Measurements from ENCODE around the gene EDEM1. TPM values are rescaled to one million over a fixed set of nuclear protein-coding genes. Genes with fewer than 3 reads are reported as not detected.

Gene EDEM1
- total RNA-seq, 1 donor from 2014 or later: 88.6 TPM

DNA sequence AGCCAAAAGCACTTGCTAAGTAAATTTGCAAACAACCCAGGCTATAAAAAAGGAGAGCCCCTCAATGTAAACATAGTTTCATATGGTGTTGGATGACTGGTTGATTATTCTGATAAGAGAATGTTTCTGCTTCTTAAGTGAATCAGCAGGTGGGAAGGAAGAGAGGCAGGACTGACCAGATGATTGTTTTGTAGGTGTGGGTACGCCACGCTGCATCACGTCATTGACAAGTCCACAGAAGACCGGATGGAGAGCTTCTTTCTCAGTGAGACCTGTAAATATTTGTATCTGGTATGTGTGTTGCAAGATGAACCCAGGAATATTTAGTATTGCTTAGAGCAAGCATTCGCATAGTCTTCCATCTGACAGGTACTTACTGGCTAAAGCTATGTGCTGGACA lies 23.4 kb downstream of the EDEM1 start:
- TF ChIP-seq, protein P1, sequence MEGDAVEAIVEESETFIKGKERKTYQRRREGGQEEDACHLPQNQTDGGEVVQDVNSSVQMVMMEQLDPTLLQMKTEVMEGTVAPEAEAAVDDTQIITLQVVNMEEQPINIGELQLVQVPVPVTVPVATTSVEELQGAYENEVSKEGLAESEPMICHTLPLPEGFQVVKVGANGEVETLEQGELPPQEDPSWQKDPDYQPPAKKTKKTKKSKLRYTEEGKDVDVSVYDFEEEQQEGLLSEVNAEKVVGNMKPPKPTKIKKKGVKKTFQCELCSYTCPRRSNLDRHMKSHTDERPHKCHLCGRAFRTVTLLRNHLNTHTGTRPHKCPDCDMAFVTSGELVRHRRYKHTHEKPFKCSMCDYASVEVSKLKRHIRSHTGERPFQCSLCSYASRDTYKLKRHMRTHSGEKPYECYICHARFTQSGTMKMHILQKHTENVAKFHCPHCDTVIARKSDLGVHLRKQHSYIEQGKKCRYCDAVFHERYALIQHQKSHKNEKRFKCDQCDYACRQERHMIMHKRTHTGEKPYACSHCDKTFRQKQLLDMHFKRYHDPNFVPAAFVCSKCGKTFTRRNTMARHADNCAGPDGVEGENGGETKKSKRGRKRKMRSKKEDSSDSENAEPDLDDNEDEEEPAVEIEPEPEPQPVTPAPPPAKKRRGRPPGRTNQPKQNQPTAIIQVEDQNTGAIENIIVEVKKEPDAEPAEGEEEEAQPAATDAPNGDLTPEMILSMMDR (IDR thresholded peaks at IDR 0.05): no peak
- Histone ChIP-seq H3K27me3 (no peaks in the 10 kb centered on the region), H3K27ac (no peak overlapping the region), H3K4me1 (no peaks in the 10 kb centered on the region), H3K9me3 (no peaks in the 10 kb centered on the region), H3K4me3 (no peak overlapping the region), H3K36me3 (peaks cover 100% of the 10 kb centered on the region)
- no peak for DNase-seq
- ATAC-seq: no peak
- intact Hi-C loops (cut with DNase I): no loop called here

DNA sequence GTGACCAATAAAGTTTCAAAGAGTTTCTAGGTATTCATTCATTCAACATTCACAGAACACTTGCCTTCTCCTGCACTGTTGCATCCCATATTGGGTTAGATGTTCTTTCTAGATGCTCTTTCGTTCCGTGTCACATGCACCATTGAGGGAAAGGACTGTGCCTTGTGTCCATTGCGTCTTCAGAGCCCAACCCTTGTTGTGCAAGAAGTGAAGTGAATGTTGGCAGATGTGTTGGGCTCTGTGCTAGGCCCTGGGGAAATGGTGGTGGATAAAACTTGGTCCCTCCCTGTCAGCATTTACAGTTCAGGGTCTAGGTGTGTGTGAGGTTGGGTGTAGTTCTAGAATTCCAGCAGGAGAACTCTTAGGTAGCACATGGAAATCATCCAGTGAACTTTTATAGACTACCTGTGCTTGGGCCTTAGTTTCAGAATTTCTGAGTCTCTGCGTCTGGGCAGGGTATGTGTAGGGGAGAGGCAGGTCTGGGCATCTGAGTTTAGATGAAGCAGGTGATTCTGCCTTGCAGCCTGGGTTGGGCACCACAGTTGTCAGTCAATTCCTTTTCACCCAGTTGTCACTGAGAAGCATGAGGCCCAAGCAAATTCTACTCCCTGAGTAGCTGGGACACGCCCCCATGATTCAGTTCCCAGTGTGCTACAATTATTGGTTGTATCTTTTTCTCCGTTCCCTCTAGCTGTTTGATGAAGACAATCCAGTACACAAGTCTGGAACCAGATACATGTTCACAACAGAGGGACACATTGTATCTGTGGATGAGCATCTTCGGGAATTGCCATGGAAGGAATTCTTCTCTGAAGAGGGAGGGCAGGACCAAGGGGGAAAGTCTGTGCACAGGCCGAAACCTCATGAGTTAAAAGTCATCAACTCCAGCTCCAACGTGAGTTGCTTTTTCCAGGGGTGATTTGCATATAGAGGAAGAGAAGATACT lies 25.4 kb downstream of the EDEM1 start:
- Histone ChIP-seq H3K36me3 (peaks cover 94% of the 10 kb centered on the region), H3K9me3 (no peaks in the 10 kb centered on the region), H3K4me1 (no peaks in the 10 kb centered on the region), H3K4me3 (no peak overlapping the region), H3K27ac (no peak overlapping the region), H3K27me3 (no peaks in the 10 kb centered on the region)
- TF ChIP-seq, protein P1 (IDR thresholded peaks at IDR 0.05): no peak
- intact Hi-C loops (cut with DNase I): no loop called here
- no peak for DNase-seq
- no peak for ATAC-seq

- TF ChIP-seq, protein P1 (IDR thresholded peaks at IDR 0.05): no peak
- intact Hi-C loops (cut with DNase I): no loop called here
- DNase-seq: no peak
- H3K9me3 ChIP-seq: no peaks in the 10 kb centered on the region
- no peak overlapping the region for H3K27ac ChIP-seq
- no peaks in the 10 kb centered on the region for H3K27me3 ChIP-seq
- no peak overlapping the region for H3K4me3 ChIP-seq
- H3K4me1 ChIP-seq: peaks cover 5% of the 10 kb centered on the region
- H3K36me3 ChIP-seq: peaks cover 90% of the 10 kb centered on the region
- ATAC-seq: no peak
These were observed 26.1 kb downstream of the EDEM1 start for GRCh38 chr3:5213574-5213966.

- no peak for DNase-seq
- TF ChIP-seq, protein P1 (IDR thresholded peaks at IDR 0.05): no peak
- H3K4me3 ChIP-seq: no peak overlapping the region
- intact Hi-C loops (cut with DNase I): no loop called here
- H3K9me3 ChIP-seq: no peaks in the 10 kb centered on the region
- H3K36me3 ChIP-seq: peaks cover 90% of the 10 kb centered on the region
- no peaks in the 10 kb centered on the region for H3K27me3 ChIP-seq
- no peak for ATAC-seq
- H3K27ac ChIP-seq: no peak overlapping the region
- peaks cover 8% of the 10 kb centered on the region for H3K4me1 ChIP-seq
These were observed 26.8 kb downstream of the EDEM1 start for GRCh38 chr3:5214352-5214751.

- ATAC-seq (peak; percentile 73), DNase-seq (no peak)
- TF ChIP-seq, protein P1 (IDR thresholded peaks at IDR 0.05): no peak
- intact Hi-C loops (cut with DNase I): no loop called here
- H3K4me3 ChIP-seq: no peak overlapping the region
- H3K27me3 ChIP-seq: no peaks in the 10 kb centered on the region
- no peaks in the 10 kb centered on the region for H3K9me3 ChIP-seq
- H3K27ac ChIP-seq: no peak overlapping the region
- H3K4me1 ChIP-seq: peaks cover 8% of the 10 kb centered on the region
- H3K36me3 ChIP-seq: peaks cover 63% of the 10 kb centered on the region
These were observed 30.5 kb downstream of the EDEM1 start for GRCh38 chr3:5217824-5218595.

Data from upper lobe of right lung (tissue), 1 donor.